Left lung (tissue), 14 donors: ENCODE measurements around the gene LAIR2. TPM values are rescaled to one million over a fixed set of nuclear protein-coding genes. Genes with fewer than 3 reads are reported as not detected.

Source experiments
- ATAC-seq: fragments of 200-7000 bp; cut with Tn5 transposase; one replicate; pipeline ENCODE4 v1.9.1; 2020; ENCODE audit warnings: moderate library complexity
- DNase-seq, 4 donors: peaks; one replicate each; pipeline ENCODE4 v3.0.0-alpha.2; 2013 to 2020
- H3K27ac ChIP-seq, 2 donors: fragments of 200-600 bp; sonication (generic) in 1 of 2; one replicate each; pipeline versions ENCODE4 v1.5.0 to v1.8.0; 2020 to 2021
- H3K27me3 ChIP-seq, 2 donors: fragments of 200-600 bp; sonication (generic) in 1 of 2; one replicate each; pipeline versions ENCODE4 v1.5.0 to v1.8.0; 2020 to 2021
- H3K36me3 ChIP-seq, 2 donors: fragments of 200-600 bp; sonication (generic) in 1 of 2; one replicate each; pipeline versions ENCODE4 v1.5.0 to v1.8.0; 2020 to 2021
- H3K4me1 ChIP-seq, 2 donors: fragments of 200-600 bp; one replicate each; pipeline ENCODE4 v1.8.0; 2021
- H3K4me3 ChIP-seq, 2 donors: fragments of 200-600 bp; sonication (generic) in 1 of 2; one replicate each; pipeline versions ENCODE4 v1.5.0 to v1.8.0; 2020 to 2021; ENCODE audit warnings: mild to moderate bottlenecking in 1 of 2
- H3K9me3 ChIP-seq, 2 donors: fragments of 200-600 bp; sonication (generic) in 1 of 2; one replicate each; pipeline versions ENCODE4 v1.5.0 to v1.8.0; 2020 to 2021
- intact Hi-C, 2 donors: fragments of 100-400 bp; cut with DNase I; formaldehyde crosslinking; loops; one replicate each; pipeline versions ENCODE4 v1.11.2 to v1.14.2; 2022
- long read RNA-seq, 12 donors: library from polyadenylated mRNA in 2 of 12; unstranded in 2 of 12; transcript quantifications; one replicate each; pipeline ENCODE4 v2.0.0 and lab custom pipeline, GENCODE V29; 2019 to 2026
- polyA plus RNA-seq, 6 donors: library from polyadenylated mRNA; unstranded; fragments of 120-200 nt; gene quantifications; one replicate each; pipeline ENCODE4 v1.2.1, GENCODE V29; 2013; ENCODE audit not compliant: insufficient read length in 6 of 6
- total RNA-seq, 2 donors: library from RNA; stranded (reverse); fragmentation: NEBNext Ultra II Directional; extraction: Animal tissue kit (Norgen Biotek cat#: 25700); gene quantifications; one replicate each; pipeline ENCODE4 v1.2.1, GENCODE V29; 2021
- TF ChIP-seq, protein P1 (sequence below), 2 donors: fragments of 200-600 bp; sonication (generic) in 1 of 2; IDR thresholded peaks; one replicate each; pipeline versions ENCODE4 v1.5.0 to v1.8.0; 2021; ENCODE audit warnings: antibody characterized with exemption in 2 of 2
- donor health status: DM: no; HTN: yes; CAD: no.
- donor health status: DM: no; HTN: no; CAD: no.

The LAIR2 gene, protein sequence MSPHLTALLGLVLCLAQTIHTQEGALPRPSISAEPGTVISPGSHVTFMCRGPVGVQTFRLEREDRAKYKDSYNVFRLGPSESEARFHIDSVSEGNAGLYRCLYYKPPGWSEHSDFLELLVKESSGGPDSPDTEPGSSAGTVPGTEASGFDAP
- total RNA-seq (1 to 10 TPM; 1.0 to 1.4 TPM), polyA plus RNA-seq (1 to 10 TPM in 1 of 6 donors, not detected in 5; 3.1 TPM)
- long read RNA-seq, donor 1: 0 reads
- long read RNA-seq, donor 2: 0 reads
- long read RNA-seq, donor 3, partial matches to known transcripts: 0 of 1 reads
- long read RNA-seq, donor 3, other reads (novel, unspliced or antisense): 0 of 1 reads
- long read RNA-seq, donor 4, partial matches to known transcripts: 0 of 2 reads
- long read RNA-seq, donor 4, other reads (novel, unspliced or antisense): 1 of 2 reads
- long read RNA-seq, donor 5: 0 reads
- long read RNA-seq, donor 6: 0 reads
- long read RNA-seq, donor 7: 0 reads
- long read RNA-seq, donor 8: 0 reads
- long read RNA-seq, donor 9: 0 reads
- long read RNA-seq, donor 10: 0 reads
- long read RNA-seq, donor 11: 0 reads
- long read RNA-seq, donor 12: 0 reads

- no peak for ATAC-seq
- intact Hi-C loops: no loop called here
- Histone ChIP-seq H3K36me3 (no peaks in the 10 kb centered on the region), H3K27ac (no peak within 1 kb of the TSS), H3K27me3 (peaks cover 0 to 78% of the 10 kb centered on the region in 2 donors), H3K4me3 (no peak within 1 kb of the TSS), H3K9me3 (no peaks in the 10 kb centered on the region), H3K4me1 (no peaks in the 10 kb centered on the region)
- no peak for DNase-seq
- TF ChIP-seq, protein P1, sequence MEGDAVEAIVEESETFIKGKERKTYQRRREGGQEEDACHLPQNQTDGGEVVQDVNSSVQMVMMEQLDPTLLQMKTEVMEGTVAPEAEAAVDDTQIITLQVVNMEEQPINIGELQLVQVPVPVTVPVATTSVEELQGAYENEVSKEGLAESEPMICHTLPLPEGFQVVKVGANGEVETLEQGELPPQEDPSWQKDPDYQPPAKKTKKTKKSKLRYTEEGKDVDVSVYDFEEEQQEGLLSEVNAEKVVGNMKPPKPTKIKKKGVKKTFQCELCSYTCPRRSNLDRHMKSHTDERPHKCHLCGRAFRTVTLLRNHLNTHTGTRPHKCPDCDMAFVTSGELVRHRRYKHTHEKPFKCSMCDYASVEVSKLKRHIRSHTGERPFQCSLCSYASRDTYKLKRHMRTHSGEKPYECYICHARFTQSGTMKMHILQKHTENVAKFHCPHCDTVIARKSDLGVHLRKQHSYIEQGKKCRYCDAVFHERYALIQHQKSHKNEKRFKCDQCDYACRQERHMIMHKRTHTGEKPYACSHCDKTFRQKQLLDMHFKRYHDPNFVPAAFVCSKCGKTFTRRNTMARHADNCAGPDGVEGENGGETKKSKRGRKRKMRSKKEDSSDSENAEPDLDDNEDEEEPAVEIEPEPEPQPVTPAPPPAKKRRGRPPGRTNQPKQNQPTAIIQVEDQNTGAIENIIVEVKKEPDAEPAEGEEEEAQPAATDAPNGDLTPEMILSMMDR (IDR thresholded peaks at IDR 0.05): no peak
Measured at GRCh38 chr19:54502518-54503048, at the start of gene LAIR2. Gene LAIR2, plus strand, starts transcription at chr19:54502831. Its CDS starts 88 bp downstream, at chr19:54502919.

- H3K36me3 ChIP-seq: peaks cover 0 to 86% of the 10 kb centered on the region in 2 donors
- TF ChIP-seq, protein P1 (IDR thresholded peaks at IDR 0.05): no peak
- ATAC-seq (no peak), DNase-seq (peak in 1 of 4 donors; percentile 69)
- no peaks in the 10 kb centered on the region for H3K9me3 ChIP-seq
- H3K27ac ChIP-seq: no peak overlapping the region
- no peaks in the 10 kb centered on the region for H3K27me3 ChIP-seq
- peaks cover 21 to 33% of the 10 kb centered on the region in 2 donors for H3K4me1 ChIP-seq
- intact Hi-C loops: no loop called here
- no peak overlapping the region for H3K4me3 ChIP-seq
Measured at GRCh38 chr19:54453921-54454780, 48.5 kb upstream of the LAIR2 start.

DNA sequence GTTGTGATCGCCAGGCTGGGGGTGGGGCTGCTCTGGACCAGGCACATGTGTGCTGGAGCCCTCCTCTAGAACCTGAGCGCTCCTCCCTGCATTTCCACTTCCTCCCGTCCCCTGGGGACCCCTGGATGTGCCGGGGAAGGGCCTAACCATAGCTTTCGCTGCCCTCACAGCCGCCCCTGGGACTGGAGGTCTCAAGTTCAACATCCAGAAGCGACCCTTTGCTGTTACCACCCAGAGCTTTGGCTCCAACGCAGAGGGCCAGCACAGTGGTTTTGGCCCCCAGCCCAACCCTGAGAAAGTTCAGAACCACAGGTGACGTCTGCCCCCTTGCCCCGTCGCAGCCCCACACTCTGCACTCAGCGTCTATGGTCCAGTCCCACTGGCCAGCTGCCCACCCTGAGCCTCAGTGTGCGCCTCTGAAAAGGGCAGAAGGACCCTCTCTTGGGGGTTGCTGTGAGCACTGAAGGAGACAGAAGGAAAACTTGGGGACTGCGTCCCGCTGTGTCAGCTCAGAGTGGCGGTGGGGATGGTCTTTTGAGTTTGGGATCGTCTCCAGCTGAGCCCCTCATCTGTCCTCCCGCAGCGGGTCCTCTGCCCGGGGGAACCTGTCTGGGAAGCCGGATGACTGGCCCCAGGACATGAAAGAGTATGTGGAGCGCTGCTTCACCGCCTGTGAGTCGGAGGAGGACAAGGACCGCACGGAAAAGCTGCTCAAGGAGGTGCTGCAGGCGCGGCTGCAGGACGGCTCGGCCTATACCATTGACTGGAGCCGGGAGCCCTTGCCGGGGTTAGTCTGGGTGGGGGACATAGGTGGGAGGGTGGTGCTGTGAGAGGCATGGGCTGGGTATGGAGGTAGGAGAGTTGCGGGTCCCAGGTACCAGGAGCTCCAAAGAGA lies 47.6 kb upstream of the LAIR2 start:
- Histone ChIP-seq H3K4me1 (peaks cover 18 to 35% of the 10 kb centered on the region in 2 donors), H3K9me3 (no peaks in the 10 kb centered on the region), H3K36me3 (peaks cover 0 to 95% of the 10 kb centered on the region in 2 donors), H3K27me3 (no peaks in the 10 kb centered on the region), H3K4me3 (no peak overlapping the region), H3K27ac (no peak overlapping the region)
- TF ChIP-seq, protein P1 (IDR thresholded peaks at IDR 0.05): no peak
- intact Hi-C loops: no loop called here
- ATAC-seq (no peak), DNase-seq (no peak)

DNA sequence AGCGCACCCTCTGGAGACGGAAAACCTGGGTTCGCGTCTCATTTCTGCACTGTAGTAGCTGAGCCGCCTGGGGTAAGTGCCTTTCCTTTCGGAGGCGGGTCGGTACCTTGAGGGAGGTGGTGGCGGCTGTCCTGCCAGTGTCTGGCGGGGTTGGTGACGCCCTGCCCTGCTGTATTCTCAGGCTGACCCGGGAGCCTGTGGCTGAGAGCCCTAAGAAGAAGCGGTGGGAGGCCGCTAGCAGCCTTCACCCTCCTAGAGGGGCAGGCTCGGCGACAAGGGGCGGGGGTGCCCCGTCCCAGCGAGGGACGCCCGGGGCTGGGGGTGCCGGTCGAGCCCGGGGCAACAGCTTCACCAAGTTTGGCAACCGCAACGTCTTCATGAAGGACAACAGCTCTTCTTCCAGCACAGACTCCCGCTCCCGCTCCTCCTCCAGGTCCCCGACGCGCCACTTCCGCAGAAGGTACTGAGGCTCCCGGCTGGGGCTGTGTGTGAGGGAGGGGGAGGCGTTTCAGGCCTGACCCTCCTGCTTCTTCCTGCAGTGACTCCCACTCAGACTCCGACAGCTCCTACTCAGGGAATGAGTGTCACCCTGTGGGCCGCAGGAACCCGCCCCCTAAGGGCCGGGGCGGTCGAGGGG lies 46.7 kb upstream of the LAIR2 start:
- peak in 1 of 4 donors; percentile 69 for DNase-seq
- no peaks in the 10 kb centered on the region for H3K27me3 ChIP-seq
- H3K9me3 ChIP-seq: no peaks in the 10 kb centered on the region
- intact Hi-C loops: no loop called here
- TF ChIP-seq, protein P1 (IDR thresholded peaks at IDR 0.05): no peak
- no peak overlapping the region for H3K27ac ChIP-seq
- no peak overlapping the region for H3K4me3 ChIP-seq
- peaks cover 9 to 35% of the 10 kb centered on the region in 2 donors for H3K4me1 ChIP-seq
- no peak for ATAC-seq
- H3K36me3 ChIP-seq: peaks cover 0 to 100% of the 10 kb centered on the region in 2 donors
